GM12874 (cell line): Measurements from ENCODE around the gene CFL1.

ENCODE experiments used
- TF ChIP-seq, protein P1 (sequence below): IDR thresholded peaks from 2 replicates; pipeline ENCODE4 v1.5.1; 2011; ENCODE audit warnings: low read depth, mild to moderate bottlenecking, control low read depth, low read length, moderate library complexity; ENCODE audit not compliant: insufficient read depth

CFL1 gene

DNA sequence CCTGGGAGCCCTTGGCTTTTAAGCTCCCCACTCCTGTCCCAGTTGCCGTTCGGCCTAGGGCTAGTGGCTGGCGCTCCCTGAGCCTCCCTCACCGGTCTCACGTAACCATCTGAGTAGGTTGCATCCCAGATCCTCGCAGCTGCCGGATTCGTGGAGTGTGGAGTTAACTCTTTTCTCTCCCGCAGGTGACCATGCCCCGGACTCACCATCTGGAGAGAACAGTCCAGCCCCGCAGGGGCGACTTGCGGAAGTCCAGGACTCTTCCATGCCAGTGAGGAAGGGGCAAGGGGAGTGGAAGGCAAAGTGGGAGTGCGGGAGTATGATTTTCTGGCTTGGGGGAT lies 3.2 kb upstream of the CFL1 start:
- TF ChIP-seq, protein P1, sequence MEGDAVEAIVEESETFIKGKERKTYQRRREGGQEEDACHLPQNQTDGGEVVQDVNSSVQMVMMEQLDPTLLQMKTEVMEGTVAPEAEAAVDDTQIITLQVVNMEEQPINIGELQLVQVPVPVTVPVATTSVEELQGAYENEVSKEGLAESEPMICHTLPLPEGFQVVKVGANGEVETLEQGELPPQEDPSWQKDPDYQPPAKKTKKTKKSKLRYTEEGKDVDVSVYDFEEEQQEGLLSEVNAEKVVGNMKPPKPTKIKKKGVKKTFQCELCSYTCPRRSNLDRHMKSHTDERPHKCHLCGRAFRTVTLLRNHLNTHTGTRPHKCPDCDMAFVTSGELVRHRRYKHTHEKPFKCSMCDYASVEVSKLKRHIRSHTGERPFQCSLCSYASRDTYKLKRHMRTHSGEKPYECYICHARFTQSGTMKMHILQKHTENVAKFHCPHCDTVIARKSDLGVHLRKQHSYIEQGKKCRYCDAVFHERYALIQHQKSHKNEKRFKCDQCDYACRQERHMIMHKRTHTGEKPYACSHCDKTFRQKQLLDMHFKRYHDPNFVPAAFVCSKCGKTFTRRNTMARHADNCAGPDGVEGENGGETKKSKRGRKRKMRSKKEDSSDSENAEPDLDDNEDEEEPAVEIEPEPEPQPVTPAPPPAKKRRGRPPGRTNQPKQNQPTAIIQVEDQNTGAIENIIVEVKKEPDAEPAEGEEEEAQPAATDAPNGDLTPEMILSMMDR, result no peak

DNA sequence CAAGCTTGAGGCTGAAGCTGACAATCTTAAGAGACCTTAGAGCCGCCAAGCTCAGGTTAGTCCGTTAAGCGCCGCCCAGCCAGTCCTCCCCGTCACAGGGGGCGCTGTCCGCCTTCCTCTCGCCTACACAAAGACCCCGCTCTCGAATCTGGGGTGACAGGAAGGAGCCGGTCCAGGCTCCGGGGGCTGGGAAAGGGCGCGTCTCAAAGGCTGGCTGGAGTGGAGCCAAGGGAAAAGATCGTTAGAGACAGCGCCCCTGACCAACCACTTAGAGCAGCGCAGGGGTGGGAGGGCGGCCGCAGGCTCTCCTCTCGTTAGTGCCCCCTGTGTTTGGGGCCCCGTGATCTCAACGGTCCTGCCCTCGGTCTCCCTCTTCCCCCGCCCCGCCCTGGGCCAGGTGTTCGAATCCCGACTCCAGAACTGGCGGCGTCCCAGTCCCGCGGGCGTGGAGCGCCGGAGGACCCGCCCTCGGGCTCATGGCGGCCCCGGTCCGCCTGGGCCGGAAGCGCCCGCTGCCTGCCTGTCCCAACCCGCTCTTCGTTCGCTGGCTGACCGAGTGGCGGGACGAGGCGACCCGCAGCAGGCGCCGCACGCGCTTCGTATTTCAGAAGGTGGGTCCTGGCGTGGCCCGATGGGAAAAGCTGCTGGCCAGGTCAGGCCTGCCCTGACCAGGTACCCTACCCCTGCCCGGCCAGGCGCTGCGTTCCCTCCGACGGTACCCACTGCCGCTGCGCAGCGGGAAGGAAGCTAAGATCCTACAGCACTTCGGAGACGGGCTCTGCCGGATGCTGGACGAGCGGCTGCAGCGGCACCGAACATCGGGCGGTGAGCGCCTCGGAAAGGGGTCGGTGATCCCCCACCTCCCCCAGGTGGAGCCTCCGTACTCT lies 2.5 kb upstream of the CFL1 start, which contains the start of gene MUS81:
Gene MUS81 (plus strand): TSS at position 156 of the 887 bp plus-strand sequence. CDS start 321 bp downstream, at position 477.
- TF ChIP-seq, protein P1, result peak; percentile 88

DNA sequence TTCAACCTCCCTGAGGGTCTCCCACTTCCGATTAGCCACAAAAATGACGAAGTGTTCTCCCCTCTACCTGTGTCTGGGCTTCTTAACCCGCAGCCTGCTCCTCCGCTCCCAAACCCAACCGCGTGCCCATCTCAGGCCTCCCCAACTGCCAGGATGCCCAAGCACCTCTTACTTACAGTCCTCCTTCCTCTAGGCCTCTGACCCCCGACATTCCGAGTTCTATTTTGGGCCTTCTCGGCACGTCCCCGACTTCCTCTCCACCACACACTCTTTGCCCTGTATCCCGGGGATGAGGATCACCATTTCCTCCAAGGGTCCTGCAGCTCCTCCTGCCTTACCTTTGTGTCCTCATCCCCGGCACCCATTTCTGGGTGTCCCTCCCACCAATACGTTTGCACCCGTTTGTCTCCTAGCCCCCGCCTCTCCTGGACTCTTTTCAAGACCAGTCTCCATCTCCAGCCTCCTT lies 1.9 kb upstream of the CFL1 start:
- TF ChIP-seq, protein P1, result no peak

DNA sequence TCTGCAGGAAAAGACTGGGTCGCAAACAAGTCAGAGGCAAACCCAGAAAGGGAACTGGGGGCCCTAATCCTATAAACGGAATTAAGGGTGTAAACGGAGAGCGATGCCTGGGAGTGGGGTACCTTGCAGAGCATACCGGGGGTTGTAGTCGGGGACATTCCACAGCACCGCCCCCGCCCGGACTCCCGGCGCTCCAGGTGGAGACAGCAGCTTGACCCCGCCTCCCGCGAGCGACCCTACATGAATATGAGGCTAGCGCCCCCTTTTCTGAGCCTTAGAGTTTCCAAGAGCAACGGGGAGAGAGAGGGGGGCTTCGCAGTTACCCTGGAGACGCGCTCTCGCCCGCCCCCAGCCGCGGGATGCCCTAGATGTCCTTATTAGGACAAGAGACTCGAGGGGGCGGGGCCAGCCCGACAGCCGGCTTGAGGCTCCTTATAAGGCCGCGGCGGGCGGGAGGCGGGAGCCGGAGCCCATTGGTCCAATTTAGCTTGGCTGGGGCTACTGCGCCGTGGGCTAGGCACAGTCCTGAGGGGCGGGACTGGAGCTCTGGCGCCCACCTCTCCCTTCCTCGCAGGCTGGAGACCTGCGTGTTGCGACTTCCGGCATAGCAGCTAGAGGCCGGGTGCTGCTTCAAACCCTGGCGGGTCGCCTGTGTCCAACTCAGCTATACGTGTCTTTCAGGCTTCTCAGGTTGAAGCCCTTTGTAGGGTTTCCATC lies 1.3 kb upstream of the CFL1 start:
- TF ChIP-seq, protein P1, result no peak

DNA sequence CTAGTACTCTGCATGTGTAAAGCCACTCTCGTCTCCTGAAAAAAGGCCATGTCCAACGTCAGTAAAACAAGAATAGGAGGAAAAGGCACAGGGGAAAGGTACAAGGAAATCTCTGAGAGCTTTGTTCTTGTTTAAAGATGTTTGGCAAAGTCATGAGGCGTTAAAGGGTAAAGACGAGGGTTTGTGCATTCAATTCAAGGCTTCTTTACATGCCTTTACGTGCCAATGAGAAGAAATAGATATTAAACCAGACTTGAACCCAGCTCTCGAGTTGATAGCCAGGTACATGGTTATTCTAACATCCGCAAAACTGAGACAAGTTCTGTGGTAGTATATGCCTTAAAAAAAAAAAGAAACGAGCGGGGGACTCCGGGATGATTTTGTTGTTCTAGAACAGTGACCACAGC lies 704 bp upstream of the CFL1 start:
- TF ChIP-seq, protein P1, result no peak

DNA sequence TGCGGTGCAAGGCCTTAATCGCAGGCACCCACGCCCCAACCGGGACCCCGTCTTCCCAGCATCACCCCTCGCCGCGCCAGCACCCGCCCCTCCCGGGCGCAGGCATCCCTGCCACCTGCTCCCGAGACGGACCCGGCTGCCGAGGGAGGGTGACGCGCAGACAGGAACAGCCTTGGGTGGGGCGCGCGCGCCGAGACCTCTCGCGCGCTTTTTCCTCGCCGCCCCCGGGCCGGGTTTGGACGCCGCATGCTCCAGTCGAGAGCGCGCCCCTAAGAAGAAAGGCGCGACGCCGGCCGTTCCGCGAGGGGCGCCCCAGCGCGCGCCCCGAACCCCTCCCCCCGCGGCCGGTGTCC lies 504 bp downstream of the CFL1 start:
- TF ChIP-seq, protein P1, result 0 out of 2 replicates have a peak, but pooled peaks have one; percentile 5

DNA sequence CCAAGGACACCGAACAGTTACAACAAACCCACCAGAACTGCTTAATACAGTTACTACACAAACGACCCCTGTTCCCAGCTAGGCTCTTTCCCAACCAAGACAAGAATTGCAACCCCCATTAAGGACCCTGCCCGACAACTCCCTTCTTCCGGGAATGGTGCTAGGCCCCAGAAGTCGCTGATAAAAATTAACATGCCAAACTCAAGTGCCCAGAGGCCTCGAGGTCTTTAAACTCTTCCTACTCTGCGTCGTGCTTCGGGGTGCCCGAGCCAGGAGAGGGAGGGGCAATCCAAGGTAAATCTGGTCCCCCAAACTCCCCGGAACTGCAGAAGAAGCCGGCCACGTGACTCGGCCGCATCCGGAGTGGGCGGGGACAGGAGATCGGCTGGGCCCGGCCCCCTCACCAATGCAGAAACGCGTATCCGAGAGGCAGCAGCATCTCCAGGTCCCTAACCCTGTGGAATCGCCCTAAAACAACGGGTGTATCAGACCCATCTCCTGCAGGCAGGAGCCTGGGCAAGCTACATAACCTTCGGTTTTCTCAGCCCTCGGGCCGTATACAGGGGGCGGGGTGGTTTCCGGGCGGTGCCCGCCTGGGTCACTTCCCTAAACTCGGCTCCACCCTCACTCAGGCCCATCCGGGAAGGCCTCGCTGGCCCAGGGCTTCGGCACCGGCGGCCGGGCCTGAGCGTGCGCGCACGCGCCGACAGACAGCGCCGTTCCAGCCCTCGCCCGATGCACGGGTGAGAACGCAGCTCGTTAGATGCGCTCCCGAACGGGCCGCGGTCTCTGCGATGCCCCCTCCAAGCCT lies 1.1 kb downstream of the CFL1 start:
- TF ChIP-seq, protein P1, result no peak
